NK-92 treated with Interleukin-12 subunit alpha and Interleukin-12 subunit beta, amount 100 ng/mL, for 24 hours (cell line): ENCODE results near the gene LSM2.
A peak's percentile ranks its signal among the peaks of the same experiment; 100 is the strongest.
"Not testable (repeated sequence)": the region's sequence is repeated elsewhere in the genome, so short reads cannot be mapped to it uniquely, and the experiment has no call there.

Experiments
- DNase-seq: peaks from one replicate; lab custom pipeline; 2025; lab: John Stamatoyannopoulos, UW

LSM2 gene

DNA sequence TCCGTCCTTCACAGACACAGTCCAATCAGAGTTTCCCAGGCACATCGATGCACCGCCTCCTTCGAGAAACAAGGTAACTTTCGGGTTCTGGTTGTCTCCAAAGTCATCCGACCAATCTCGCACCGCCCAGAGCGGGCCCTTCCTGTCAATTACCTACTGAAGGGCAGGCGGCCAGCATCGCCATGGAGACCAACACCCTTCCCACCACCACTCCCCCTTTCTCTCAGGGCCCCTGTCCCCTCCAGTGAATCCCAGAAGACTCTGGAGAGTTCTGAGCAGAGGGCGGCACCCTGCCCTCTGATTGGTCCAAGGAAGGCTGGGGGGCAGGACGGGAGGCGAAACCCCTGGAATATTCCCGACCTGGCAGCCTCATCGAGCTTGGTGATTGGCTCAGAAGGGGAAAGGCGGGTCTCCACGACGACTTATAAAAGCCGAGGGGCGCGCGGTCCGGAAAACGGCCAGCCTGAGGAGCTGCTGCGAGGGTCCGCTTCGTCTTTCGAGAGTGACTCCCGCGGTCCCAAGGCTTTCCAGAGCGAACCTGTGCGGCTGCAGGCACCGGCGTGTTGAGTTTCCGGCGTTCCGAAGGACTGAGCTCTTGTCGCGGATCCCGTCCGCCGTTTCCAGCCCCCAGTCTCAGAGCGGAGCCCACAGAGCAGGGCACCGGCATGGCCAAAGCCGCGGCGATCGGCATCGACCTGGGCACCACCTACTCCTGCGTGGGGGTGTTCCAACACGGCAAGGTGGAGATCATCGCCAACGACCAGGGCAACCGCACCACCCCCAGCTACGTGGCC is 20.7 kb upstream of the LSM2 start, which contains the start of gene HSPA1B:
Gene HSPA1B, plus strand, starts transcription at position 453 of the 794 bp plus-strand sequence. Its CDS starts 213 bp downstream, at position 666.
- peak; percentile 63 for DNase-seq

DNA sequence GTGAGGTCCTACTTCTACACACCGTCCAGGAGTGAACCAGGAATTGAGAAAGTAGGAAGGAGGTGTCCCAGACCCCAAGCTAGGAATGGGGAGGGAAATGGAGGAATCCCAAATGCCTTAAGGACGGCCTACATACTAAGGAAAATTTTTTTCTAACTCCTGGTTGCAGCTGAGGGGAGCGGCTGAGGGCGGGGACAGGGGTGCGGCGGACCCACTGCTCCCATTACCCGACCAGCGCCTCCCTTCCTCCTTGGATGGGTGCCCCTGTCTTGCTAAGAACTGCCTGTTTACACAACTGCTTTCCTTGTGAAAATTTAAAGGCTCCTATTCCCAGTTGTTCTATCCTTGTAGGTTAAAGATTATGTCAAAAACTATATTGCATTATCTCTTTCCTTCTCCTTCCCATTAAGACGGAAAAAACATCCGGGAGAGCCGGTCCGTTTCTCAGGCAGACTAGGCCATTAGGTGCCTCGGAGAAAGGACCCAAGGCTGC is 20.1 kb upstream of the LSM2 start:
- no peak for DNase-seq

DNA sequence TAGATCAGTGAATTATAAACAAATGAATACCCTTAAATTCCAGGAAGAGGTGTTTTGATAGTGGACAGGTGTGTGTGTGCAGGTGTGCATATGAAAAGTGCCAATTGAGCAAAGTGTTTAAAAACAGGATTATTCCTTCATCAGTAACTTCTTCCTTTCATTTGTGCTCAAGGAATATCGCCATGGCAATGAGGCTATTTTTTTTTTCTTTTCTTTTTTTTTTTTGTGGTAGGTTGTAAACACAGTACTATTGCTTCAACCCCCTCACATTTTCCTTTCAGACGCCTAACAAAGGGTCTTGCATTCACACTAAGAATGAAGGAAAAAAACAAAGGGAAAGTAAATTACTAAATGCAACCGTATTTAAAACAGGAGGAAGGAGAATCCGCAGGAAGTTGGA is 18.8 kb upstream of the LSM2 start:
- DNase-seq = no peak

DNA sequence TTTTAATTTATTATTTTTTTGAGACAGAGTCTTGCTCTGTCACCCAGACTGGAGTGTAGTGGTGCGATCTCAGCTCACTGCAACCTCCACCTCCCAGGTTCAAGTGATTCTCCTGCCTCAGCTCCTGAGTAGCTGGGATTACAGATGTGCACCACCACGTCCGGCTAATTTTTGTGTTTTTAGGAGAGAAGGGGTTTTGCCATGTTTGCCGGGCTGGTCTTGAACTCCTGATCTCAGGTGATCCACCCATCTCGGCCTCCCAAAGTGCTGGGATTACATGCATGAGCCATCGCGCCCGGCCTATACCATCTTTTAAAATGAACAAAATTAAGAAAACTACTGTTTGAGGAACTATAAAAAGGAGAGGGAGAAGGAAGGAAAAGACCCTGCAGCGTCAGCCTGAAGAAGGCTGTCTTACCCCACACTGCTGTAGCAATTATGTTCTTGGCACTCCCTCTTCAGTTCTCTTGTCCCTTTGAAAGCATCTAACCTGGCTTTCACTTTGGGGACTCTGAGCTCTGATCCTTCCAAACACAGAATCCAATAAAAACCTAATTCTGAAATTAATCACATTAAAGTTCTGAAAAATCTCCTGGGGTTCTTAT is 16.9 kb upstream of the LSM2 start:
- not testable (repeated sequence) for DNase-seq

DNA sequence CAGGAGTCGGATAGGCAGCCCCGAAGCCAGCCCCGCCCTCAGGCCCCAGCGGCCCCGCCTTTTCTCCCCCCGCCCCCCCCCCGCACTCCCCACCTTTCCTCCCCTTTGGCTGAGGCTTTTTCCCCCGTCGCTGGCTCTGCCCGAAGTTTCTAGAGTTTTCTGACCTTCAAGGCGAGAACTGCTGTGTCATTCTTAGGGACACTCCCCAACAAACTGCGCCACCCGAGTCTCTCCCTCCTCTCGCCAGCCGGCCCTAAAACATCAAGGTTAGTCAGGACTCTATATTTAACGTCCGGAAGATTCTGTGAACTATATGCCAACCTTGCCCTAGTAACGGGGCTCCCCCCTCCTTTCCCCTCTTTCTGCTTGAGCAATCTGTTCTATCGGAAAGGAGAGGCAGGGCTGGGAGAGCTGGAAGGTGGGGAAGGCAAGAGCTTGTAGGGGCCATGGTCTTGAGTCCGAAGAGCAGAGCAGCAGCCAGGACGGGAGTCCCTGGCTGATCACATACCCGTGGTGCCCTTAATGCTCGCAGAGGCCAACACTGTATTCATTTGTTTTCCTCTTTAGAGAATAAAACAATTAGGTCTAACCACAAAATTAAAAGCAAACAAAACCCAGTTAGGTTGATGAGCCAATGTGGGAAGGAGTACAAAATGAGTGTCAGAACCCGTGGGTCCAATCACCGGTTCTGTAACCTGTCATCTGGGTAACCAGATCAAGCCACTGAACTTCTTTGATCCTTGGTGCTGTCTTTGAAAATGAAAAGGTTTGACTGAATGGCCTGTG is 15.5 kb upstream of the LSM2 start:
- DNase-seq = peak; percentile 70

DNA sequence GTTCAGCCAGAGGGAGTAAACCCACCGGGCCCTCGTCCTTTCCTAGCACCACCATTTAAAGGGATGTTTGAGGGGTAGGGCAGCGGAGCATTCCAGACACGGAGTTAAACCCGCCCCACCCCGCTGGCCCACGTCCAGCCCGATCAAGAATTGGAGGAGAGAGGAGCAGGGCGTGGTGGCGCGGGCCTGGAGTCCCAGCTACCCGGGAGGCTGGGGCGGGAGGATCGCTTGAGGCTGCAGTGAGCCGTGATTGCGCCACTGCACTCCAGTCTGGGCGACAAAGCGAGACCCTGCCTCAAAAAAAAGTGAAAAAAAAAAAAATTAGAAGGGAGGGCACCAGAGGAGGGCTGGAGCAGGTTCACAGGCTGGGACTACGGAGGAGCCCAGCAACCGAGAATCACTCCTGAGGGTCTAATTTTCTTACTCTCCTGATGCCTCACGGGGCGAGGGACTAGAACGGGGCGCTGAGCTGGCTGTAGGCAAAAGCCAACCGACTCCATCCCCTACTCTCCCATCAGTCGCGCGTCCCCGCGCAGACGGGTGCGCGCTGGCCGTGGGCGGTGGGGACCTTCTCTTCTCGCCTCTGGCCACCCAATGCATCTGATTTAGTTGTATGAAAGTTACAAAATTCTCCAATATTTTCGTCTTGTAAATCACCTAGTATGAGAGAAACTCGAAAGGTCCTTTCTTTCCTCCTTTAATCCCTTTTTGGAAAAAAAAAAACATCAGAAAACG is 14.7 kb upstream of the LSM2 start:
- DNase-seq = peak; percentile 59

DNA sequence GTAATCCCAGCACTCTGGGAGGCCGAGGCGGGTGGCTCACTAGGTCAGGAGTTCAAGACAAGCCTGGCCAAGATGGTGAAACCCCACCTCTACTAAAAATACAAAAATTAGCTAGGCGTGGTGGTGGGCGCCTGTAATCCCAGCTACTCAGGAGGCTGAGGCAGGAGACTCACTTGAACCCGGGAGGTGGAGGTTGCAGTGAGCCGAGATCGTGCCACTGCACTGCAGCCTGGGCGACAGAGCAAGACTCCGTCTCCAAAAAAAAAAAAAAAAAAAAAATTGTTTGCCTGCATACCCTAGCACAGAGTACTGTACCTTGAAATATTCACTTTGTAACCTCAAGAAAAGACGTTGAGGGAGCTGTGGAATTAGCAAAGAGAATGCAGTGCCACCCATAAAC is 13.6 kb upstream of the LSM2 start:
- not testable (repeated sequence) for DNase-seq

DNA sequence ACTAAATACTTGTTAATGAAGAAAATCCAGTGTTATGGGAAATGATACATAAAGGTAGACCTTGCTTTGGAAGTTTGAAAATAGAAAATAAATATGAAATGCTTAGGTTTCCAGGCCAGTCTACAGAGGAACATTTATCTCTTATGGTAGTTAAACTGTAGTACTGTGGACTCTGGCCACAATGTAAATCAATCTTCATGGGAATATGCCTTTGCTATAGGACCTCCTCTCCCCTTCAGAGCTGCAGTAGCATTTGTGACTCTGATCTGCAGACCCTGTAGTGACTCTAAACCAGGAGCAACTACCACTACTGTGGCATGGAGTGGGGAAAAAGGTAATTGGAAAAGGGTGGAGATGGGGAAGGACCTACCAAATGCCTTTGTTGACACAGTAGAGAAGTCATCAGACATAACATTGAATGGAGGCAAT is 13.1 kb upstream of the LSM2 start:
- no peak for DNase-seq

DNA sequence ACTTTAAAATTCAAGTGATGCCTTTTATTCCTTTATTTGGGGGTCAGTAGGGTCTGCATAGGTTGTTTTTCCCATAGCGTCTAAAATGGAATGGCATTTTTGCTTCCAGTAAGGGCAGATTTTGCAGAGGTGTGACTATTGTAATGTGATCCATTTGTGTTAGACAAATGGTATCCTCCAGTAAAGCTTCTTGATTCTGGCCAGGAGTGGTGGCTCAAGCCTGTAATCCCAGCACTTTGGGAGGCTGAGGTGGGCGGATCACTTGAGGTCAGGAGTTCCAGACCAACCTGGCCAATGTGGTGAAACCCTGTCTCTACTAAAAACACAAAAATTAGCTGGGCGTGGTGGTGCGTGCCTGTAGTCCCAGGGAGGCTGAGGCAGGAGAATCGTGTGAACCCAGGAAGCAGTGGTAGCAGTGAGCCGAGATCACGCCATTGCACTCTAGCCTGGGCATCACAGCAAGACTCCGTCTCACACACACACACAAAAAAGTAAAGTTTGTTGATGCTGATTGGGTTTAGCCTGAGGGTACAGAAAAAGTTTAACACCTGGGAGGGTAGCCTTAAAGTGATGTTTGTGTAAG is 11.3 kb upstream of the LSM2 start:
- DNase-seq = not testable (repeated sequence)

DNA sequence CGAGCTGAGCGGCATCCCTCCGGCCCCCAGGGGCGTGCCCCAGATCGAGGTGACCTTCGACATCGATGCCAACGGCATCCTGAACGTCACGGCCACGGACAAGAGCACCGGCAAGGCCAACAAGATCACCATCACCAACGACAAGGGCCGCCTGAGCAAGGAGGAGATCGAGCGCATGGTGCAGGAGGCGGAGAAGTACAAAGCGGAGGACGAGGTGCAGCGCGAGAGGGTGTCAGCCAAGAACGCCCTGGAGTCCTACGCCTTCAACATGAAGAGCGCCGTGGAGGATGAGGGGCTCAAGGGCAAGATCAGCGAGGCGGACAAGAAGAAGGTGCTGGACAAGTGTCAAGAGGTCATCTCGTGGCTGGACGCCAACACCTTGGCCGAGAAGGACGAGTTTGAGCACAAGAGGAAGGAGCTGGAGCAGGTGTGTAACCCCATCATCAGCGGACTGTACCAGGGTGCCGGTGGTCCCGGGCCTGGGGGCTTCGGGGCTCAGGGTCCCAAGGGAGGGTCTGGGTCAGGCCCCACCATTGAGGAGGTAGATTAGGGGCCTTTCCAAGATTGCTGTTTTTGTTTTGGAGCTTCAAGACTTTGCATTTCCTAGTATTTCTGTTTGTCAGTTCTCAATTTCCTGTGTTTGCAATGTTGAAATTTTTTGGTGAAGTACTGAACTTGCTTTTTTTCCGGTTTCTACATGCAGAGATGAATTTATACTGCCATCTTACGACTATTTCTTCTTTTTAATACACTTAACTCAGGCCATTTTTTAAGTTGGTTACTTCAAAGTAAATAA is 10.6 kb upstream of the LSM2 start:
- DNase-seq = not testable (repeated sequence)

DNA sequence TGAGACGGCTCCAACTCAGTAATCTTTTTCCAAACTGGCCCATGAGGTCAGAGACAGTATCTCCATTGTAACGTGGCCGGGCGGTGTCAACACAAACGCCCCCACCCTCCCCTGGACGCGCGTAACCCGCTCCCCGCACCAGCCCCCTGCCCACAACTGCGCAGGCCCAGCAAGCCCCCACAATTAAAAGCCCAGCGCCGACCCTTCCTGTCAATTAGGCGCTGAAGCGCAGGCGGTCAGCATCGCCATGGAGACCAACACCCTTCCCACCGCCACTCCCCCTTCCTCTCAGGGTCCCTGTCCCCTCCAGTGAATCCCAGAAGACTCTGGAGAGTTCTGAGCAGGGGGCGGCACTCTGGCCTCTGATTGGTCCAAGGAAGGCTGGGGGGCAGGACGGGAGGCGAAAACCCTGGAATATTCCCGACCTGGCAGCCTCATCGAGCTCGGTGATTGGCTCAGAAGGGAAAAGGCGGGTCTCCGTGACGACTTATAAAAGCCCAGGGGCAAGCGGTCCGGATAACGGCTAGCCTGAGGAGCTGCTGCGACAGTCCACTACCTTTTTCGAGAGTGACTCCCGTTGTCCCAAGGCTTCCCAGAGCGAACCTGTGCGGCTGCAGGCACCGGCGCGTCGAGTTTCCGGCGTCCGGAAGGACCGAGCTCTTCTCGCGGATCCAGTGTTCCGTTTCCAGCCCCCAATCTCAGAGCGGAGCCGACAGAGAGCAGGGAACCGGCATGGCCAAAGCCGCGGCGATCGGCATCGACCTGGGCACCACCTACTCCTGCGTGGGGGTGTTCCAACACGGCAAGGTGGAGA is 8.5 kb upstream of the LSM2 start, which contains the start of the genes HSPA1A and HSPA1L:
Gene HSPA1A, plus strand, starts transcription at position 519 of the 814 bp plus-strand sequence. Its CDS starts 214 bp downstream, at position 733.
Gene HSPA1L, minus strand, starts transcription at position 259 of the 814 bp plus-strand sequence. CDS start 3,311 bp downstream, outside the sequence.
- no peak for DNase-seq

DNA sequence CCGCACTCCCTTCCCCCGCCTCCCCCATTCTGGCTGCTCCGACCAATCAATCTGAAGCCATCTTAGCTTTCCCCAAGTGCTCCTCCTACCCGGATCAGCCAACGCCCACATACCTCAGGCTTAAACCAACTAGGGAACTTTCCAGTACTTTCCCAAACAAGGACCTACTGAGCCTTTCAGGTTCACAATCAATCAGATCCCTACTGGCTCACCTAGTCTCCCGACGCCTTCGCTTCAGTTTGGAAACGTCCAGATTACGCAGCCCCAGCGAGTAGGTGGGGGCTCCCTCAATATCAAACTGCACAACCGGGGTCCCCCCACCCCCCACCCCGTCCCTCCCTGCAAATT is 7.9 kb upstream of the LSM2 start:
- no peak for DNase-seq

DNA sequence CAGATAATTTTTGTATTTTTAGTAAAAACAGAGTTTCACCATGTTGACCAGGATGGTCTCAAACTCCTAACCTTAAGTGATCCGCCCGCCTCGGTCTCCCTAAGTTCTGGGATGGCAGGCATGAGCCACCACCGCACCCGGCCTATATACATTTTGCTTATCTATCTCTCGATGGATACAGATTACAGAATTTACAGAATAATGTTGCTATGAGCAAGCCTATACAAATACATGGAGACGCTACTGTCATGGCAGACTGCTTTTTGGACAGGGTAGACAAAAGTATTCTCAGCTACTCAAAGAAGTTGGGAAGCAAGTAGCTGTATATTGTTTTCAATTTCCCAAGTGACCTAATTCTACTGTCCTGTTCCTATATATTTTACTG is 6.7 kb upstream of the LSM2 start:
- DNase-seq = no peak

DNA sequence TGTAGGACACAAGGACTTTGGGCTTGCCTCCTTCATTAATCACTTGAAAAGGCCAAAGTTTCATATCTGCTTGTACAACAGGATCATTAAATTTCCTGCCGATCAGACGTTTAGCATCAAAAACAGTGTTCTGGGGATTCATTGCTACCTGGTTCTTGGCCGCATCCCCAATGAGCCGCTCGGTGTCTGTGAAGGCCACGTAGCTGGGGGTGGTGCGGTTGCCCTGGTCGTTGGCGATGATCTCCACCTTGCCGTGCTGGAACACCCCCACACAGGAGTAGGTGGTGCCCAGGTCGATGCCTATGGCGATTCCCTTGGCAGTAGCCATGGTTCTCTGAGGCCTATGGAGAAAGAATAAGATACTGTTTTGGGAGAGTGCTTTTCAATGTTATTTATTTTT is 4.9 kb upstream of the LSM2 start:
- no peak for DNase-seq

DNA sequence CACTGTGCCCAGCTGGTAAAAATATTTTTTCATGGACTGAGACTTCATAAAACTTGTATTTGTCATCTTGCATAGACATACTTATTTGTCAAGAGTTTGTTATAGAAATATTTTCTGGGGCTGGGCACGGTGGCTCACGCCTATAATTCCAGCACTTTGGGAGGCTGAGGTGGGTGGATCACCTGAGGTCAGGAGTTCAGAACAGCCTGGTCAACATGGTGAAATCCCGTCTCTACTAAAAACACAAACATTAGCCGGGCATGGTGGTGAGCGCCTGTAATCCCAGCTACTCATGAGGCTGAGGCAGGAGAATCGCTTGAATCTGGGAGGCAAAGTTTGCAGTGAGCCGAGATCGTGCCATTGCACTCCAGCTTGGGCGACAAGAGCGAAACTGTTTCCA is 1.8 kb upstream of the LSM2 start:
- DNase-seq = not testable (repeated sequence)

DNA sequence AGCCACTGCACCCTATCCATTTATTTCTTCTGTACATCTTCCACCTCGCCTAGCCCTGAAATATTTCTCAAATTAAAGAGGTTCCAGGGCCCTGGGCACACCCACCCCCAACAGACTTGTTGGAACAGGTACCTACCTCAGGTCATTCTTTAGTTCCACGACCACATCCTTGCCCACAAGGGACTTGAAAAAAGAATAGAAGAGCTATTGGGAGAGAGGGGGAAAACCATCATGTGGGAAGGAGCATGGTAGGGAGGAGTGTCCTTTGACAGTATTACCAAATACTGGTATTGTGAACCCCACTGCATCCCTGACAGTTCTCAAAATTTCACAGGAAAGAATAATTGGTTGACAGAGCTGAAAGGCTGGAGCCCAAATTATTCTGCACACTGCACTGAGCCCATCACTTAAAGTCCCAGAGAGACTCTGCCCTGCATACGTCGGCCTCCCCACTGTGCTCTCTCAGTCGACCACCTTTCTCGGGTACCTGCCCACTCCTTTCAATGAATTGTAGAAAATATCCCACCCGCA is 762 bp downstream of the LSM2 start:
- no peak for DNase-seq

DNA sequence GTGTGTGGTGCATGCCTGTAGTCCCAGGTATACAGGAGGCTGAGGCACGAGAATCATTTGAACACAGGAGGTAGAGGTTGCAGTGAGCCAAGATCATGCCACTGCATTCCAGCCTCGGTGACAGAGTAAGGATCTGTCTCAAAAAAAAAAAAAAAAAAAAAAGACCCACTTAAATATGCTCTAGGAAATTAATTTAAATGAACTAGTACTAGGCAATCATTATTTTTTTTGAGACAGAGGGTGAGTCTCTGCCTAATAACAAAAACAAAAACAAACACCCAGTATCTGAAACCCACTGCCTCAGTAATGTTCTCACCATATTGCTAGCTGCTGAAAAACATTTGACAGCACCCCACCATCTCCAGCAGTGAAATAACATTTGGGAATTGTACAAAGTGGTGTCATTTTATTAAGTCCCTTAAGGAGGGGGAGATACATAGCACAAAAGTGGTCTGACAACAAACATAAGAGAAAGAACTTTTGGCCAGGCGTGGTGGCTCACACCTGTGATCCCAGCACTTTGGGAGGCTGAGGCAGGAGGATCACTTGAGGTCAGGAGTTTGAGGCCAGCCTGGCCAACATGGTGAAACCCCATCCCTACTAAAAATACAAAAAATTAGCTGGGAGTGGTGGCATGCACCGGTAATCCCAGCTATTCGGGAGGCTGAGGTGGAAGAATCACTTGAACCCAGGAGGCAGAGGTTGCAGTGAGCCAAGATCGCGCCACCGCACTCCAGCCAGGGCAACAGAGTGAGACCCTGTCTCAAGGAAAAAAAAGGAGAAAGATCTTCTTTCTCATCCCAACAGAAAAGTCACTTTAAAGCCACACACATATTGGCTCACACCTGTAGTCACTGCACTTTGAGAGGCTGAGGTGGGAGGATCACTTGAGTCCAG is 5.5 kb downstream of the LSM2 start:
- DNase-seq = not testable (repeated sequence)

DNA sequence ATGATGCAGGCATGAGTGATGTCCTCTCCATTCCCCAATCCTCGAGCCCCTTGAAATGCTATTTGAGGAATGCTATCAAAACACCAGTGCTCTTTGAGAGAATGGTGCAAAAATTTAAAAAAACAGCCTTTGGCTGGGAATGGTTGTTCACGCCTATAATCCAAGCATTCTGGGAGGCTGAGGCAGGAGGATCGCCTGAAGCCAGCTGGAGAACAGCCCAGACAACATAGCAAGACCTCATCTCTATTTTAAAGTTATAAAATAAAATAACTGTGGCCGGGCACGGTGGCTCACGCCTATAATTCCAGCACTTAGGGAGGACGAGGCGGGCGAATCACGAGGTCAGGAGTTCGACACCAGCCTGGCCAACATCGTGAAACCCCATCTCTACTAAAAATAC is 7.0 kb downstream of the LSM2 start:
- DNase-seq = no peak
